ENCODE results near the gene TSC22D3.

- TF ChIP-seq CTCF (IDR thresholded peaks at IDR 0.05), result no peak
- no peak for TF ChIP-seq POLR2A (IDR thresholded peaks at IDR 0.05)
Observed at GRCh38 chrX:107823042-107823441, 47.5 kb upstream of the TSC22D3 start.
